Subcutaneous adipose tissue (tissue), 4 donors: ENCODE results near the gene PRSS53. TPM values are rescaled to one million over a fixed set of nuclear protein-coding genes. Genes with fewer than 3 reads are reported as not detected.

ENCODE experiments used
- total RNA-seq, 4 donors: library from RNA; depleted of rRNA; stranded (reverse); fragments of >200 nt; gene quantifications; one replicate each; pipeline ENCODE4 v1.1.0, GENCODE V29; 2016
- TF ChIP-seq, protein P1 (sequence below): fragments of 450-650 bp; IDR thresholded peaks from one replicate; pipeline ENCODE4 v1.5.1; 2016; ENCODE audit warnings: low read depth, mild to moderate bottlenecking, control low read depth, antibody characterized with exemption, moderate library complexity

The PRSS53 gene
- total RNA-seq, 4 donors from 2014 or later: 1.5 to 3.2 (median 1.8) TPM

DNA sequence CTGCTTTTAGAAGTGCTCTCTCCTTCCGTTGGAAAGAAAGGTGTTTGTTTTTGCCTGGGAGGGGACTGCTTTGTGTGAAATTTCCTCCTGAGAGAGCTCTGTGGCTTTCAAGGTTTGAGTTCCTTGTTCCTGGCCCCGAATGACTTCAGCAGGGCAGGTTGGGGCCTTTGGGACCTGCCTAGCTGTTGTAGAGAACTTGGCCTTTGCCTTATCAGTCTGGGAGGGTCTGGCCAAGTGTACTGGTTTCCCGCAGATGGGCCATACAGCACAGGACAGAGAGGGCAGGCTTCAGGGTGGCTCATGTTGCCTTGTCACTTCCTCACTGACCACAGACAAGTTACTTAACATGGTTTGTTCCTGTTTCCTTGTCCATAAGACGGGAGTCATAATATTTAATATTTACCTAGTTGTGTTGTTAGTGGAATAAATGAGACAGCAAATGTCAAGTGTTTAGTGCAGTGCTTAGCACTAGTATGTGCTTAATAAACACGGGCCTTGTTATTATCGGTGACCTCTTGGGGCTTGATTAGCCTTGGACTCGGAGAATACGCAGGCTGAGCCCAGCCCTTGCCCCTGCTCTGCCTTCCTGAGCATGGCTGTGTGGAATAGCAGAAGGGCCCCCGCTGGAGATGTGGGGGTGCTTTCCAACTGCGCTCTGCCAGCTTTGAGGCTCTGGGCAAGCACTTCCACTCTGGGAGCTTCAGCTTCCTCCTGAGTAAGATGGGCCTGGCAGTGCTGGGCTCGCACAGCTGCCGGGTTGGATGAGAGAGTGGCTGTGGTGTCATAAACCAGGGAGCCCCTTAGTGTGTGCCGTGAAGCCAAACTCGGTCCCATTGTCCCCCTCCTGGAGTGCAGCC, 40.2 kb upstream of the PRSS53 start:
- TF ChIP-seq, protein P1, sequence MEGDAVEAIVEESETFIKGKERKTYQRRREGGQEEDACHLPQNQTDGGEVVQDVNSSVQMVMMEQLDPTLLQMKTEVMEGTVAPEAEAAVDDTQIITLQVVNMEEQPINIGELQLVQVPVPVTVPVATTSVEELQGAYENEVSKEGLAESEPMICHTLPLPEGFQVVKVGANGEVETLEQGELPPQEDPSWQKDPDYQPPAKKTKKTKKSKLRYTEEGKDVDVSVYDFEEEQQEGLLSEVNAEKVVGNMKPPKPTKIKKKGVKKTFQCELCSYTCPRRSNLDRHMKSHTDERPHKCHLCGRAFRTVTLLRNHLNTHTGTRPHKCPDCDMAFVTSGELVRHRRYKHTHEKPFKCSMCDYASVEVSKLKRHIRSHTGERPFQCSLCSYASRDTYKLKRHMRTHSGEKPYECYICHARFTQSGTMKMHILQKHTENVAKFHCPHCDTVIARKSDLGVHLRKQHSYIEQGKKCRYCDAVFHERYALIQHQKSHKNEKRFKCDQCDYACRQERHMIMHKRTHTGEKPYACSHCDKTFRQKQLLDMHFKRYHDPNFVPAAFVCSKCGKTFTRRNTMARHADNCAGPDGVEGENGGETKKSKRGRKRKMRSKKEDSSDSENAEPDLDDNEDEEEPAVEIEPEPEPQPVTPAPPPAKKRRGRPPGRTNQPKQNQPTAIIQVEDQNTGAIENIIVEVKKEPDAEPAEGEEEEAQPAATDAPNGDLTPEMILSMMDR: no peak

DNA sequence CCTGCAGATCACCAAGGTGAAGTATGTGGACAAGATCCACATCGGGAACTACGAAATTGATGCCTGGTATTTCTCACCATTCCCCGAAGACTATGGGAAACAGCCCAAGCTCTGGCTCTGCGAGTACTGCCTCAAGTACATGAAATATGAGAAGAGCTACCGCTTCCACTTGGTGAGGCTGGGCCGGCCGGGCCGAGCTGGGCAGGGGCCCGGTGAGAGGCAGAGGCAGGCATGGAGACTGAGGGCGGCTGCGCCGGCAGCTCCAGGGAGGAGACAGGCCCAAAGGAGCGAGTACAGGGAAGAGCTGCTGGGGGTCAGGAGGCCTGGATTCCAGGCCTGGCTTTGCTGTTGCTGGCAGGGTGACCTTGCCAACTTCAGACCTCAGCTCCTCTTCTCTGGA, 38.4 kb upstream of the PRSS53 start:
- TF ChIP-seq, protein P1: no peak

DNA sequence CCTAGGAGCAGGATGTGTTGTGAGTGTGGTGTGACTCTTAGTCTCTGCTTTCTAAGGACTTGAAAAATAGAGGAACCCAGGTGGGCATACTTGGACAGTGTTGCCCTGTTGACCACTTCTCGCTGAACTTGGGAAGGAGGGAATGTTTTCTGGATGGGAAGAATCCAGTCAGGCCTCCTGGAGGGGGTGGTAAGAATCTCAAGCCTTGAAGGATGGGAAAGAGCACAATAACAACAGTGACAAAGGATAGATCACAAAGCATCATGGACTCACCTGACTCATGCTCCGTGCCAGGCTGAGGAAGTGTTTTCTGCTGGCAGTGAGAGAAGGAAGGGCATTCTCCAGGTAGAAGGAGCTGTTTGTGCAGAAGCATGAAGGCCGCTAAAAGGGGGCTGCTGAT, 37.1 kb upstream of the PRSS53 start:
- TF ChIP-seq, protein P1: no peak

DNA sequence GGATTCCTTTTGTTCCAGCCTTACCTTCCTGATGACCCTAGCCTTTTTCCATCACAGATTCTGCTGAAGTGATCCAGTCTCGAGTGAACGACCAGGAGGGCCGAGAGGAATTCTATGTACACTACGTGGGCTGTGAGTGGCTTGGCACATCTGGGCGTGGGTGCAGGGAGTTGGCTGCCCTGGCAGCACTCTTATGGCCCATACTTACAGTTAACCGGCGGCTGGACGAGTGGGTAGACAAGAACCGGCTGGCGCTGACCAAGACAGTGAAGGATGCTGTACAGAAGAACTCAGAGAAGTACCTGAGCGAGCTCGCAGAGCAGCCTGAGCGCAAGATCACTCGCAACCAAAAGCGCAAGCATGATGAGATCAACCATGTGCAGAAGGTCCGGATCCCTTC, 31.4 kb upstream of the PRSS53 start:
- TF ChIP-seq, protein P1: no peak

DNA sequence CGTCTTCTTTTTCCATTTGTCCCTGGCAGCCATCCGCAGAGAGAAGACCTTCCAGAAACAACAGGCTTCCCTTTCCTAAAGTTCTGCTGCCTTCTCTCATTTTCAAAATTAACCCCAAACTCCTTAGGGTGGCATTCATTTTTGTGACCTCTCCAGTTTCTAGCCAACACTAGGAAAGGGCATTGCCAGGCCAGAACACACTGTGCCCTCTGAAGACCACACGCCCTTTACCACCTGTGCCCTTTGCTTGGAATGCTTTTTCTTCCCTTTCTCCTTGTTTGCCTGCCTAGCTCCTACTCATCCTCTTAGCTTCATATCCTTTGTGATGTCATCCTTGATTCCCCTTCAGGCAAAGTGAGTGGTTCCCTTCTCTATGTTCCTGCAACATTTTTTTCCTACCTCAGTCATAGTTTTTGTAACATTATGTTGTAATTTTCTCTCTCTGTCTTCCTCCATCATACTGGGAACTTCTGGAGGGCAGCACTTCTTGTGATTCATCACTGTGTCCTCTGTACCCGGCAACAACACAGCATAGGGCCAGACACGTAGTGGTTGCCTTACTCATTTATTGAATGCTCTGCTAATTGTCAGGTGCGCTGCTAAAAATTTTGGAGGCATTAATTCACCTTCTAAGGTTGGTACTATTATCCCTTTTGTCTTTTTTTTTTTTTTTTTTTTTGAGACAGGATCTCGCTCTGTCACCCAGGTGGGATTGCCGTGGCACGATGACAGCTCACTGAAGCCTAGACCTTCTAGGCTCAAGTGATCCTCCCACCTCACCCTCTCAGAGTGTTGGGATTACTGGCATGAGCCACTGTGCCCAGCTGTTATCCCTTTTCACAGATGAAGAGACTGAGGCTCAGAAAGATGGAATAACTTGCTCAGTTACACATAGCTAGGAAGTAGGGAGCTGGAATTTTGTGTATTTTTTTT, 29.7 kb upstream of the PRSS53 start:
- TF ChIP-seq, protein P1: no peak

DNA sequence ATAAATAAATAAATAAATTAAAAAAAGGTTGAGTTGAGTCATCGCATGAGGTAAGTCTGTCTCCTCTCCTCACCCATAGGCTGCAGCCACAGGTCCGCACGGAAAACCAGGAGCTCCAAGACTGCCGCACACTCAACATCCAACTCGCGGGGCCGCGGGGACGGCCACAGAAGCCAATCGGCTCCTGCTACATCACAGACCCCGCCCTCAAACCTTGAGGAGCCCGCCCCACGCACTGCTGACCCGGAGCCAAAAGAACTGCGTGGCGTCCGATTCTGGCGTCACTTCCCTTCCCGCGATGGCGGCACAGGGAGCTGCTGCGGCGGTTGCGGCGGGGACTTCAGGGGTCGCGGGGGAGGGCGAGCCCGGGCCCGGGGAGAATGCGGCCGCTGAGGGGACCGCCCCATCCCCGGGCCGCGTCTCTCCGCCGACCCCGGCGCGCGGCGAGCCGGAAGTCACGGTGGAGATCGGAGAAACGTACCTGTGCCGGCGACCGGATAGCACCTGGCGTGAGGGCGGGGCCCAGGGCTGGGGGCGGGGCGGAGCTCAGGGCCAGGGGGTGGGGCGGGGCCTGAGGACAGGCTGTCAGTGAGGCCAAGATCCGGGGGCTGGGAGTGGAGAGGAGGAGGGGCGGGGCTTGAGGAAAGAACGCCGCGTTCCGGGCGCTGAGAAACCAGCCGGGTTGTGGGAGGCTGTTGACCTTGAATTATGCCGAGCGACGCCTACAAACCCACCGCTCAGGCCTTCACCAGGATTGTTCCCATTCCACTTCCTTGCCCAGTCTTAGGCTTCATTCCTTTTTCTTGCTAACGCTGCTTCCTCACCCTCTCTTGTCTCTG, 28.9 kb upstream of the PRSS53 start, which contains the start of gene KAT8:
Gene KAT8 (plus strand): TSS at position 281 of the 839 bp plus-strand sequence. CDS start 18 bp downstream, at position 299.
- TF ChIP-seq, protein P1: no peak
